Body of pancreas (tissue), 4 donors: ENCODE data around the gene SLC22A17.

Experiments used
- POLR2A ChIP-seq, 3 donors: fragments of 450-650 bp; IDR thresholded peaks; one replicate each; pipeline ENCODE4 v1.6.1; 2016; ENCODE audit warnings: antibody characterized with exemption in 3 of 3, mild to moderate bottlenecking in 2 of 3
- TF ChIP-seq, protein P1 (sequence below), 7 experiments: fragments of 450-650 bp in 4 of 7; fragments of 200-600 bp in 3 of 7; sonication (generic) in 3 of 7; IDR thresholded peaks; one replicate each; pipeline ENCODE4 v1.5.1; 2016 to 2019; ENCODE audit warnings: antibody characterized with exemption in 7 of 7

DNA sequence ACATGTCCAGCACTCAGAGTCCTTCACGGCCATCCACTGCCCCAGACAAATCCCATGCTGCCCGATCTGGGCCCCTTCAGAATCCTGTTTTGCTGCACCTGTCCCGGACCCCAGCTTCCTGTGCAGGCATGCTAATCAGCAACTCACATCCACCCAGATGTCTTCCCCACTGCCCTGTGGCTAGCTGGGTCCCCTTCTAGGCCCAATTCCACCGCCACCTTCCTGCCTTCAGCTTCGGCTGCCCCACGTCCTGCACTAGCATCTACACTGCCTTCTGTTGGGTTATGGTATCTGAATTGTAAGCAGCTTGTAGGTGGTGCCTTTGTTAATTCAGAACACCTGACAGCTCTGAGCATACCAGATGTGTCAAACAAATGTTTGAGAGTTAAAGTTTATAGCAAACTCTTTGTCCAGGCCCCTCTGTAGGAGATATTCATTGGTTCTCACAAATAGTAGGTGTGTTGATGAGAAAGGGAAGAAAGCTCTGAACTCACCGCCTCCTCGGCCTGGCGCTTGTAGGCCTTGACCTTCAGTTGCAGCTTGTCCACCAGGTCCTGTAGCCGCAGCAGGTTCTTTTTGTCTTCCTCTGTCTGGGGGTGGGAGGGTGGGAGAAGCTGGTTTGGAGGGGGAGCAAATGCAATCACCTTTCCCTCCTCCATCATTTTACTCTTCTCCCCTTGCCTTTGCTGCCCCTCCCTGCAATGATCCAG is 30.2 kb upstream of the SLC22A17 start:
- TF ChIP-seq, protein P1, sequence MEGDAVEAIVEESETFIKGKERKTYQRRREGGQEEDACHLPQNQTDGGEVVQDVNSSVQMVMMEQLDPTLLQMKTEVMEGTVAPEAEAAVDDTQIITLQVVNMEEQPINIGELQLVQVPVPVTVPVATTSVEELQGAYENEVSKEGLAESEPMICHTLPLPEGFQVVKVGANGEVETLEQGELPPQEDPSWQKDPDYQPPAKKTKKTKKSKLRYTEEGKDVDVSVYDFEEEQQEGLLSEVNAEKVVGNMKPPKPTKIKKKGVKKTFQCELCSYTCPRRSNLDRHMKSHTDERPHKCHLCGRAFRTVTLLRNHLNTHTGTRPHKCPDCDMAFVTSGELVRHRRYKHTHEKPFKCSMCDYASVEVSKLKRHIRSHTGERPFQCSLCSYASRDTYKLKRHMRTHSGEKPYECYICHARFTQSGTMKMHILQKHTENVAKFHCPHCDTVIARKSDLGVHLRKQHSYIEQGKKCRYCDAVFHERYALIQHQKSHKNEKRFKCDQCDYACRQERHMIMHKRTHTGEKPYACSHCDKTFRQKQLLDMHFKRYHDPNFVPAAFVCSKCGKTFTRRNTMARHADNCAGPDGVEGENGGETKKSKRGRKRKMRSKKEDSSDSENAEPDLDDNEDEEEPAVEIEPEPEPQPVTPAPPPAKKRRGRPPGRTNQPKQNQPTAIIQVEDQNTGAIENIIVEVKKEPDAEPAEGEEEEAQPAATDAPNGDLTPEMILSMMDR (IDR thresholded peaks at IDR 0.05) = no peak
- no peak for TF ChIP-seq POLR2A (IDR thresholded peaks at IDR 0.05)
